HG02938 (cell line): ENCODE results near the gene NAV2.

Experiments used
- ATAC-seq: cut with Tn5 transposase; IDR thresholded peaks from one replicate; pipeline ENCODE4 v1.9.1; 2021; ENCODE audit warnings: mild to moderate bottlenecking, moderate library complexity; ENCODE audit not compliant: unreplicated experiment

The NAV2 gene

DNA sequence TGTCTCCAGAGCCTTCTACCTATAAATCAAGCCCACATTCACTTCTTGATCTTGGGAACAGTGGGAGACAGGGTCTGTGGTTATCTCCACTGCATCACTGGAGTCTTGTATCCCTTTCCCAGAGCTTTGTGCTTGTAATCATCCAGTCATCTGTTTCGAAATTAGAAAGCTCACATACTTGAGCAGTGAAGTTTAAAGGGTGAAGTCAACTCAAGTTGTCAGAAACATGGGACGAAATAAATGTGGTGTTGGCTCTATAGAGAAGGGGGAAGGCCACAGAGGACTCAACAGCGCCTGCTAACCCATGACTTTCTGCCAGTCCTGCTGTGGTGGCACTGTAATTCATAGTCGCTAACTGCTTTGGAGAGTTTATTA, 250.2 kb downstream of the NAV2 start:
- ATAC-seq: no peak

DNA sequence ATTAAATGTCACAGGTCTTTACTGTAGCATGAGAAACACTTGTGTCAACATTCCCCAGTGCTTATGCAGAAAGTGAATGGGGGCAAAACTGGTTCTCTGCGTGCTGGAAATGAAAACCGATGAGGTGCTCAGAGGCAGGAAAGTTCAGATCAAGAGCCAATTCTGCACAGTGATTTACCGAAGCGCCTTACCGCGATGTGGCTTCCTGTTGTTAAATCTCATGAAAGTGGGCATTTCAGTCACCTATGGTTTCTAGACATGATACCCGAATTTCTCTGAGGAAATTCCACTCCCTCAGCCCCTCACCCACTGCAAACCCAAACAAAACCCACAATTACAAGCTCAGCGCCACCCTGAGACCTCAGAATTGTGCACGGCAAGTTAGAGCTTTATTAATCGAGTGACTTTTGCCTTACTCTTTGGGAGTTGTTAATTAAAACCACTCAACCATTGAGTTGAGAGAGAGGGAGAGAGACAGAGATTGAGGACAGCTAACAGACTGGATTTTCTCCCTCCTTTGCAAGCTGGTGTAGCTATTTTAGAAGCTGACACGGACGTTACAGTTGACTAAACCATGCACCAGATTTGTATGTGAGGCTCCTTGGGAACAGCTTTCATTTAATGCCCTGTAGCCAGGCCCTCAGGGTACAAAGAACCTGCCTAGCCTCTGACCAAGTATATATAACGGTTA, 251.2 kb downstream of the NAV2 start:
- no peak for ATAC-seq

DNA sequence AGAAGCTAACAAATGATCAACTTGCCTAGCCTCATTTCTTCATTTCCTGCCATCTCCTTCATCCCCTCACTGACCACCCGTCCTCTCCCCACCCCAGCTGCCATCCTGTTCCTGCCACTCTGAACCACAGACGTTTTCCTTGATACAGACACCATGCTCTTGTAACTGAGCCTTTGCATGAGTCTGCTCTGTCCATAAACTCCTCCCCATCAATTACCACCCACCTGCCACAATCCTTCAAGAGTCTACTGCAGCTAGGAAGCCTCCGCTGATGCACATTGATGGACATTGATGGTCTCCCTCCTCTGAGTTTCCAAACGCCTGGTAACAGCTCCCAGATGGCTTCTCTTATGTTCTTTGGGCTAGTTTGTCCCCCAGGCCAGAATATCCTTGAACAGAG, 253.8 kb downstream of the NAV2 start:
- ATAC-seq: no peak

DNA sequence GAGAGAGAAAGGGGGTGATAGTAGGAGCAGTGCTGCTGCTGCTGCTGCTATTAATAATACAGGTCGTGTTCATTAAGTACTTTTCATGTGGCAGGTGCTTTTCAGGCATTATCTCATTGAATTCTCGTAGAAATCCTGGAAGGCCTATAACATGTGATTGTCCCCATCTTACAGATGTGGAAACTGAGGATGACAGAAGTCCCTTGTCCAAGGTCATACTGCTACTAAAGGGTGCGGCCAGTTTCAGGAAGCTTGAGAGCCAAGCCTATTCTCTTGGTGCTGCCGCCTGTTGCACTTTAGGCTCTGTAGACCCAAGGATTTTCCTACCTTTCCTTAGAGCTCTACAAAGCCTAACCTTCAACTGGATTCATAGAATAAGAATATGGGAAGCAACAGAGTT, 254.3 kb downstream of the NAV2 start:
- ATAC-seq: no peak

DNA sequence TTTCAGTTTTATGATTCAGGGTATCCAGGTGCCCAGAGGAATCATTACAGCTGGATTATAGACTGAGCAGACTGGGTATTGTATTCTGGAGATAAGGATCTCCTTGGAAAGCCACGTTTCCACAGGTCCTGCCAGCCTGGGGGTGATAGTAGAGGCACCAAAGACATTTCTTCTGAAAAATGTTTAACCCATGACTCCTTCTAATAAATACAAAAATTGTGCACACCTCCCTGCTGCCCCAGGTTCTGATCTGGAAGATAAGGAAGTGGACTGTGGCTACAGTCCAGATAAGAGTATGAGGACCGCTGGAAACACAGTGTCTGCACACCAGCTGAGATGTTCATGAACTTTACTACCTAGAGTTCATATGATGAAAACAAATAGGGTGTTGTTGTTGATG, 255.2 kb downstream of the NAV2 start:
- no peak for ATAC-seq

DNA sequence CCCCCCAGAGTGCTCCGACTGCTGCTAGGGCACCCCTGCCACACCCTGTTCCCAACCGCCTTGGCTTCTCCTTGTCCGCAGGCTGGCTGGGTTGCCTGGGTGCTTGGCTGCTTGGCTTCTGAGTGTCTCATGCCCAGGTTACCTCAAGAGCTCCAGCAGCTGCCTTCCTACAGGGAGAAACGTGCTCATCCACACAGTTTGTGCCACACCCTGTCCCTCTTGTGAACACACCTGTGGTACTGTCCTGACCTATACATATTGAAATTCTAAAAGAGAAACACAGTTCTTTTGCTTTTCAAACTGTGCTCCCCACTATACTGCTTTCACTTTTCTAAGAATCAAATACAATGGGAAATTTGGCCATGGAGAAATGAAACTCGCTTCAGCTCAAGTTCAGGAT, 256.2 kb downstream of the NAV2 start:
- ATAC-seq: no peak

DNA sequence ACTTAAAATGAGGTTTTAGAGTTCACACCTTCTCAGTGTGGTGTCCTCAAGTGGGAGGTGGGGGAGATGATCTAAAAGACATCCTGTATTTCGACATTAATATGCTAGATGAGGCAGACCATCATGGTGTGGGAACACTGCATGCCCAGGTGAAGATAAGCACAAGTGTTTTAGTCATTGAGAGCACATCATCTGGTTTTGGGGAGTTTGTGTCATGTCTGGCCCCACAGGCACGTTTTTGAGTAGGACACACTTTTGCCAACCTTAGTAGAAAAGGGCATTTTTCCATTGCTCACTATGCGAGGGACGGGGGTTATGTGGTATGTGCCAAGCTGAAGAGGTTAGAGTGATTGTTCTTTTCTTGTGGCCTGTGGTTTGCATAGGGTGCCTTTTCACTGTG, 258.3 kb downstream of the NAV2 start:
- no peak for ATAC-seq

DNA sequence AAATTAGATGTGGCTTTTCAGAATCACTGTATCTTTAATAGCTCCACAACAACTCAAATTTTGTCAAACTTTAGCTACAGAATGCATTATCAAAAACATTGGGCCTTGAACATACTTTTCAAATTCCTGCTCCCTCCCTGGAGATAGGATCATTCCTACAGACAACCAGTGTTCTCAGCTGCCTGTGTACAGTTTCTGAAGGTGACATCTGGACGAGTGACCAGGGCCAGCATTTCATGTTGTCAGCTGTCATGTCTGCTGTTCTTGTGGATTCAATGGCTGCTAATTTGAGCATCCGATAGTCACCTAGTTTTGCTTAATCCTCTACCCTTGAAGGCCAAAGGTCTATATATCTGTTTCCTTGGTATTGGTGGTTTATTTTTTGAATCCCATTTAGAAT, 259.5 kb downstream of the NAV2 start:
- ATAC-seq: no peak

DNA sequence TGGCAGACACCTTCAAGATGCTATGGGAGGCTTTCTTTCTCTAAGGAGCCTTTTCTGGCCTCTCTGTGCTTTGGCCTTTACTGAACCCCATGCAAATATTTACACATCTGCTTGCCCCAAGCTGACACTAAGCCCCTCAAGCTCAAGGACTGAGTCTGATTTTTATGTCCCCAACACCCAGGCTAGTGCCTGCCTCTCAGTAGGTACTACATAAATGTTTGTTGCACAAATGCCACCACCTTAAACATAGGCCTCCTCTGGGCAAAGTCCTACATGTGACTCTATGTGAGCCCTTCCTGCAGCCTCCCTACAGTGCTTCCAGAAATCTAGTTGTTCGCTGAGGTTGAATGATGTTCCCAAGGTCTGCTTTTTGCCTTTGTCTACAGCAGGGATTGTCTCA, 260.0 kb downstream of the NAV2 start:
- ATAC-seq: no peak

DNA sequence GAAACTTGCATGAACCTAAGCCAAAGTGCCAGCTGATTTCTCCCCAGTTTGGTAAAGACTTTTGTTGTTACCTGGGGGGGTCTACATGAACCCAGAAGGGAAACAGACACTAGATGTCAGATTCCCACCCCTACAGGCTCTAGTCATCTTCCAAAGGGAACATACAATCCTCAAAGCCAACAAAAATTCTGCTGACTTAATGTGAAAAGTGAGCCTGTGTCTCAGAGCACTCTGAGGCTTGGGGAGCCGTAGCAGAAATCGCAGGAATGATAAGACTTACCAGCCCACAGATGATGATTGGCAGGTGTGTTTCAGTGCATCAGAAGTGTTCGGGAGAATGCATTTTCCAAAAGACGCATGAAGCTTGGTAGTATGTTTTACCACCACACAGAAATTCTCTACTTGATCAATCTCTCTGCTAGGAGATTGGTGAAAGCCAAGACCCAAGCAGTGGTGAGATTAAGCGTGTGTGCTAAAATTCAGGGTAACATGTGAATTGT, 260.5 kb downstream of the NAV2 start:
- ATAC-seq: no peak

DNA sequence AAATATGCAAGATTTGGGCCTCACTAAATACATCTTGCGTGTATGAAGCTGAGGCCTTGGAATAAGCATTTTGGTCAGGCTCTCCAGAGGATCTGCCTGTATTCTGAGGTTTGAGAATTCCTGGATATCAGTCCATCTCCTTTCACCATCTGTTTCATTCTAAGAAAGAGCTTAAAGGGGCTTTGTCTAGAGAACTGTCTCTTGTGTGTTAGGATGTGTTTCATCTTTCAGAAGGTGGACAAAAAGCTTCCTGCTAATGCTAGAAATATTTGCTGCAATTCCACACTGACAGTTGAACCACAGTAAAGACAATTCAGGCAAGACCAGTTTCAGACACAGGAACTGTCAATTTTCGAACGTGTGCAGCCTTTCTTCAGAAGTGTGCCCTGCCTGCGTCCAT, 262.2 kb downstream of the NAV2 start:
- no peak for ATAC-seq

DNA sequence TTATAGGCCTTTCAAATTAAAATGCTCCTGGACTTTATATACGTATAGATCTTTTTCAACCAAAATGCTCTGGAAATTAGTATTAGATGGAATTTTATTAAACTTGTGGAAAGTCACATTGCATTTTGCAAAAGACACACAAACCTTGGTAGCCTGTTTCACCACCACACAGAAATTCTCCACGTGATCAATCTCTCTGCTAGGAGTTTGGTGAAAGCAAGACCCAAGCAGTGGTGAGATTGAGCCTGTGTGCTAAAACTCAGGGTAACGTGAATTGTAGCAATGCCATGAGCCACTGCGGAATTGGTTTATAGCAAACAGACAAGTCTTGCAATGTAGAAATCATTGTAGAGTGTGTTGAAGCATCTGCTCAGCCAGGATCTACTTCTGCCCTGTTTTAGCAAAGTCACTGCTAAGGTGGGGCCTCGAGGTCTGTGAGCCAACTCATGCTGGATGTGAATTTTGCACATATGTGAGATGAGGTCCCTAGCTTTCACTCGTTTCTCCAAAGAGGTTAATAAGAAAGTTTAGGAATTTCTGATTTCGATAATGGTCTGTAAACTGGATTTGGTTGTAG, 262.9 kb downstream of the NAV2 start:
- ATAC-seq: no peak

DNA sequence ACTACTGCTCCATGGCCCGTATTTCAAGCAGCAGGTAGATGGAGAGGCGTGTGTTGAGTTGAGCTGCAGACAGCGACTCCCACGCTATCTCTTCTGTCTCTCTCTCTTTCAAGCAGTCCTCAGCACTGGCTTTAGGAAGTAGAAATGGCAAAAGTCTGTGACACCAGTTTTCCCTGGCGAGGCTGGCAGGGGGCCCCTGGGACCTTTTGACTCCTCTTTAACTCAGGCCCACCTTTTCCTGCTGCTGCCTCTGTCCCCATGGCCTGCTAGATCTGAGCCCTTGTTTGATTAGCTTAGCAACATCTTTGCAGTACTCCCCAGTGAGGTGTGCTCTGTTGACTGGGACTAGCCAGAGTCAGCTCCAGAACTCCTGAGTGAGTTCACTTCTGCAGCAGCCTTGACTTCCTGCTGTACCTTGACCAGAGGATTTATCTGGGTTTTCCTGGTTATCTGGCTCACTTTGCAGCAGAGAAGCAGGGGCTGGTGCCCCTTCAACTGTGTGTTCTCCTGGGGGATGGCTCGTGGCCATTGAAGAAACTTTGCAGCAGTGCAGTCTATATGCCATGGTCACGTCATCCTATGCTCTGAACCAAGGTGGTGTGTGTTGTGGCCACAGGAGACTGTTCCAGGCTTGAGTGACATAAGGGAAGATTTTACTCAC, 263.8 kb downstream of the NAV2 start:
- ATAC-seq: no peak

DNA sequence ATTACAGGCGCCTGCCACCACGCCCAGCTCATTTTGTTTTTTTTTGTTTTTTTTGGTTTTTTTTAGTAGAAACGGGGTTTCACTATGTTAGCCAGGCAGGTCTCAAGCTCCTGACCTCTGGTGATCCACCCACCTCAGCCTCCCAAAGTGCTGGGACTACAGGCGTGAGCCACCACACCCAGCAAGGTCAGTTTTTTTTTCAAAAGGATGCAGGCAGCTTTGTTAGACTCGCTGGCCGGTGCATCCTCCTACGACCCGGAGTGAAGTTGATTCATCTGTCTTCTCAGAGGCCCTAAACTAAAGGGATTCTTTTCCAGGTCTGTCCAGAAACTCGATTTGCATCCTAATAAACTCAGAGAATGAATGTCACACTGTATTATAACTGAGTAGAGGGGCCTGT, 265.3 kb downstream of the NAV2 start:
- no peak for ATAC-seq

DNA sequence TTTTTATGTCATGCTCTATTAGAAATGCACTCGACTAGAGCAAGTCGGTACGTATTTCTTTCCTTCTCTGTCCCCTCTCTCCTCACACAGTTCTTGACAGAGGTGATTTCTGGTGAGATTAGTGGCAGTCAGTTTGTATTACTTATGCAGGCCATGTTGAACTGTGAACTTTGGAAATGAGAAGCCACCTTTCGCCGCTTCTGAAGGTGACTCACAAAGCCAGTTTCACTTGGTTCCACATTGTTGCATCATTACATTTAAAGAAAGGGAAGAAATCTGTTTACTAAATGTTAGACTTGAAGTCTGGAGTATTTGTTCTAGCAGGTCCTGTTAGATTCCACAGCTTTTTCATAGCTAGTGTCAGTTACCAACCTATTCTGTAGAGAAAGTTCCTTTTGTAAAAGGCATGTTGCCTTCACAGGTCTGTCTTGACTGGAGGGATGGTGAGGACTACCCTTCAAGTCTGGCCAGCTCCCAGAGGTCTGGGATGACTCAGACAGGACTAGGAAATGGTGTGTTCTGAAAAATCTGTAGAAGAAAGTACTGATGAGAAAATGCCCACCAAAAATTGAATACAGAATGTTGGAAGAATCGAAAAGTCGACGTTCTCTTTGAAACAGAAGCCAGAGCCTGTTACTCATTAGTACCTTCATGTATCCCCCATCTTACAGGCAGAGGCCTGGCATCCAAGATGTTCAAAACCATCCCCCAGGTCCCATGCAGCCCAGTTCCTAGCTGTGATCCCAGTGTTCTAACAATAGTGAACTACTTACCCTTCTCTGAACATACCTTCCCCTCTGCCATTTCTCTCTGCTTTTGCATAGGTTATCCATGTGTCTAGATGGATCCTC, 266.3 kb downstream of the NAV2 start:
- ATAC-seq: peak; percentile 70

DNA sequence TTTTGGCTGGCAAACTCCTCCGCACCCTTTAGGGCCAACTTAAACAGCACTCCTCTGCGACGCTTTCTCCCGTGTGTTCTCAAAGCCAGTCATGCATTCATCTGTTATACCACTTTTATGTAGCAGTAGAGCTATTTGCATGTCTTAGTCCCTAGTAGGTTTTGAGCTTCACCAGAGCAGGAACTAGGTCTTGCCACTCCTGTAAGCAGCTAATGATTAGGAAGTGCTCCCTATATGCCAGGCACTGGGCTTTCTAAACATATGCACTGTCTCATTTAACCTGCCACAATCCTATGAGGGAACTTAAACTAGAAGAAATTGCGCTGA, 266.8 kb downstream of the NAV2 start:
- peak; percentile 51 for ATAC-seq

DNA sequence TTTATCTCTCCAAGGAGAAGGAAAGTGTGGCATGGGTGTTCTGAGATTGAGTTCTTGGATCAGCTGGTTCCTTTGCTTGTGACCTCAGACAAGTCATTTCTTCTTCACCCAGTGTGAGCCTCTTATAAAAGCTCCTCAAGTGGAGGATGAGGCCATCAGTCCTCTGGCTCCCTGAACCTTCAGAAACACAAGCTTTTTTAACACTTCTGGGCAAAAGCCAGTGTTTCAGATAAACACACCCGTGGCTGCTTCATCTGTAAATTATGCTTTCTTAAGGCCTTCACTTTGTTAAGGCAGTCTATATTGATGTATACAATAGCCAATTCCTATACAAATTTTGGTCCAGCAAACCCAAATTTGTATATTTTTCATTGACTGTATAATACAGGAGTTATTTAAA, 267.8 kb downstream of the NAV2 start:
- no peak for ATAC-seq

DNA sequence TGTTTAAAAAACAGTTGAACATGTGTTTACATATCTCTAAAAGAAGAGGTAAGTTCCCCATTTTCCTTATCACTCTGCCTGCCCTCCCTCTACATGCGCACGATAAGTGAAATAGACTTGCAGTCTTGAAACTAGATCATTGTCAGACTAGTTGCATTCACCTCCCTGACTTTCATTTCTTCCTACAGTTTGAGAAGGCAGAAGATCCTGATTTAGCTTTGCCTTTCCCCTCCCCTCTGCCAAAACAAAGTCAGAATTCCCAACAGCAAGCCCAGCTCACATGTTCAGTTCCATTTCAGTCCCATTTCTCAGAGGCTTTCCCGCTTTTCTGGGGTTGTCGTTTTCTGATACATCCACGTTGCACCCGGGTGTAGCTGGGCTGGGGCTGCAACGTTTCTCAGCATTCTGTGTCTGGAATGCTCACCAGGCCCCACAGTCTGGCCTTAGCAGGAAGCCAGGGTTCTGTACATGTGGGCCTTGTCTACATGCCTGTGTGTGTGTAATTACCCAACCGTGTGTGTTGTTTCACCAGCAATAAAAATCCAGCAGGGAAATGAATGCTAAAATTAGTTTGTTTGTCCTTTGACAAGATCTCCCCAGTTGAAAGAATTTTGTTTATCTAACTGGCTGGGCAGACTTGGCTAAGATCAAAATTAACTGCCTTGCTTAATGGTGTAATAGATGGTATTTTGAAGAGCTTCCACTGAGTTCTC, 268.5 kb downstream of the NAV2 start:
- no peak for ATAC-seq

DNA sequence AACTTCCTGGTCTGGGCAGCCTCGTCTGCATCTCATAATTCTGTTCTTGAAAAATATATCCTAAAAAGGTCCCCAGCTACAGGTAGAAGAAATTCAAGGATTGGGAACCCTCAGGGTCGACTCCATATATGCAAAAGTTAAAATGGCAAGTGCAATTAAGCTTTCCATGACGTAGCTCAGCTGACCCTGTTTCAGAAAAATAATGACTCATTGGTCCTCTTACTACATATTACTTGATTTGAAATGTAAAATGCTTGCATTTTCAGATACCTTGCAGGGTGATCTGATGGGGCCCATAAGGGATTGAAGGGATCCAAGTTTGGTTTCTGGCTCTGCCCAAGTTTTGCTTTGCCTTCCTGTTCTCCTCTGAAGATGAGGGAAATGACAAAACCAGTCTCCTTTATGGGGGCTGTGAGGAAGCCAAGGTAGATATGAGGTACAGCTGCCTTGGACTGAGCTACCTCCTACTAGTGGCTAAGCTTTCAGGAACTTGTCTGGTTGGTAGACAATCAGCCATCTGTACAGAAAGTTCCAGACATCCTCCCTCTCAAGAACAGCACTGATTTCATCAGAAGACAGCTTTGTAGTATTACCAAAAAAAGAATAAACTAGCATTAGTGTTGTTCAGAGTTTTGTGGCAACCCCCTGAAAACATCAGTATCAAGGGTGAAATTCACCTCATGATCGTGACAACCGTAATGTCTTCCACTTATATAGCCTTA, 270.3 kb downstream of the NAV2 start:
- ATAC-seq: no peak

DNA sequence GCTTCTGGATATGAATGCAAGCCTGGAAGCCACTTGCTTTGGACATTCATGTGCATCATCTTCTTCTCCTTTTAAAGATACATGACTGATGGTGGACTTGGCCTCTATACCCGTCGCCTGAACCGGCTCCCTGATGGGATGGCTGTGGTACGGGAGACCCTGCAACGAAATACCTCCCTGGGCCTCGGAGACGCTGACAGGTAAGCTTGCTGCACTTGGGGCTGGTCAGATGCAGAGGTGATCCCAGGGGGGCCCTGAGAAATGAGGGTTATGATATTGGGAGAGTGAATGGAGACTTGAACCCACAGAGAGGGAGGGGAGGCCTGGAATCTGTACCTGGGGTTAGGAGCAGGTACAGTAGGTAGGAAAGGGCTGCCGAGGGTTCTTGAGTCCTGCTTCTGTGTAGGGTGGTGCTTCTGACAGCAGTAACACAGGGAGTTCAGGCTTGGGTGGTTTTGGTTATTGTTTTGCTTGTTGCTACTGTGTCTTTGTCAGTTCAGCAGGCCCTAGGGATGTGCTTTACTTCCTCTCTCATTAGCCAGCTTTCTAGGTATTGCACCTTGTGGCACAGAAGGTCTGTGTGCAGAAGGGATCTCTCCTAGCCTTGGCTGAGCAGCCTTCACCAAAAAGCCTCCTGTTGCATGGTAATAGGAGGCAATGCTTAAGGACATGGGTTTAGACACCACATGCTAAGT, 271.6 kb downstream of the NAV2 start:
- ATAC-seq: no peak
